HG03460 (cell line): ENCODE data around the gene IQCF2.
"Not testable (repeated sequence)": the region's sequence is repeated elsewhere in the genome, so short reads cannot be mapped to it uniquely, and the experiment has no call there.

Experiments used
- ATAC-seq: cut with Tn5 transposase; IDR thresholded peaks from one replicate; pipeline ENCODE4 v1.9.1; 2021; ENCODE audit not compliant: unreplicated experiment

Gene IQCF2

DNA sequence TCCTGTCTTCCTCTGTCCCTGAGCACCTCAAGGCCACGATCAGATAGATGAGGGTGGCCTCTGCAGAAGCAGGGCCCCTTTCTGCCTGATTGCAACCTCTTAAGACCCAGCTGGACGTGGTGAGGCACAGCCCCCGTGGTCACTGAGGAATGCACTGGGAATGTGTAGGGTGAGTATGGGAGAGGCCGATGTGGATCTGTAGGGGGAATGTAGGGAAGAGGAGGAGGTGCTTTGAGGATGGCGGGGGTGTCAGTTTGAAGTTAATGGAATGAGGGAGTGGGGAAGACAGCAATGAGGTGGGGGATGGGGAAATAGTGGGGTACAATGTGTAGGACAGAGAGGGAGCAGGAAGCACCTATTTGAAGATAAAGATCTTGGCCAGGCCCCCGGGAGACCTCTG, 14.8 kb downstream of the IQCF2 start:
- no peak for ATAC-seq

GRCh38 chr3:51879937-51880336, 18.5 kb downstream of the IQCF2 start:
- no peak for ATAC-seq

- no peak for ATAC-seq
Measured at GRCh38 chr3:51886447-51886846, 25.0 kb downstream of the IQCF2 start.

DNA sequence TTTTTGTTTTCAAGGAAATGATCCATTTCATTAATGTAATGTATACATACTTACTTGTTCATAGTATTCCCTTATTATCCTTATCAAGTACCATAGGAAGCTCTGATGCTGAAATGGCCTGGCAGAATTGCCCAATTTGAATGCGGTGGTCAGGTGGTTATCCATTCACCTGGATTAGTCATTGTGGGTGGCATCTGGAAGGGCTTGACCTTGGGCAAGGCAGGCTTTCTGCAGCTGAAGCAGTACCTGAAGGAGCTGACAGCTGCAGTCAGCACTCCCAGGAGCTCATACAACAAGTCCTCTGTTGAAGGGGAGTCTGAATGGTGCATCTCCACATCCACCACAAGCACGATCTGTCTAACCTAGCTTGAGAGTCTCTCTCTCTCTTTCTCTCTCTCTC, 26.2 kb downstream of the IQCF2 start:
- ATAC-seq = no peak

- ATAC-seq = no peak
Measured at GRCh38 chr3:51888463-51889105, 27.2 kb downstream of the IQCF2 start.

DNA sequence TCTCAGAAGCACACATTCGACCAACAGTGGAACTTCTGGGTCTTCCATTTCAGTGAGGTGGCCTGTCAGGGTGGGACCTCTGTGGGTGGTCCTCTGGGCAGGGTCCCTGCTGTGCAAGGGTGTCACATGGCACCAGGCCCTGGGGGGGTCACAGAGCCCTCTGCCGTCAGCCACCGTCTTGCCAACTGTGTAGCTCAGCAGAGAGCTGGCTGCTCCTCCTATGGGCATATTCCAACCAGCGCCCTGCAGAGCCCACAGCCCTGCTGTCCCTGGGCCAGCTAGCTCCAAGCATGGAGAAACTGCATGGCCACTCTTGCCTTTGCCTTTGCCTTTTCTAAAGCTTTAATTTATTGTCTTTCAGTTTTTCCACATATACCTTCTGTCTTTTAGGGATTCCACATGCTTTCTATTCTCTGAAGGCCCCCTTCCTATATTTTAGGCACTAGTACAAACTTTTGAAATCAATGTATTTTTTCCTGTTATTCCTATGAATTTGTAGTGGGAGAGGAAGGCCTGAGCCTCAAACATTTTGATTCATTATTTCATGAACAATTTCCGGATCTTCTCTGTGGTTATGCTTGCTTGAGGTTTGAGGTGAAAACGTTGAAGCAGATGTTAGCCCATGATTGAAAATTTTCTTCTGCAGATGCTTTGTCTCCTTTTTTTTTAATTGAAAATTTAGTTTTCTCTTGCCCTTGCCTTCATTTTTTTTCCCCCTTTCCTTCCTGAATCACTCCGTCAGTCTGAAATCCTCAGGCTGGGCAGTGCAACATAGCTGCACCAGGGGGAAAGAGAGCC, 30.0 kb downstream of the IQCF2 start:
- ATAC-seq = no peak

DNA sequence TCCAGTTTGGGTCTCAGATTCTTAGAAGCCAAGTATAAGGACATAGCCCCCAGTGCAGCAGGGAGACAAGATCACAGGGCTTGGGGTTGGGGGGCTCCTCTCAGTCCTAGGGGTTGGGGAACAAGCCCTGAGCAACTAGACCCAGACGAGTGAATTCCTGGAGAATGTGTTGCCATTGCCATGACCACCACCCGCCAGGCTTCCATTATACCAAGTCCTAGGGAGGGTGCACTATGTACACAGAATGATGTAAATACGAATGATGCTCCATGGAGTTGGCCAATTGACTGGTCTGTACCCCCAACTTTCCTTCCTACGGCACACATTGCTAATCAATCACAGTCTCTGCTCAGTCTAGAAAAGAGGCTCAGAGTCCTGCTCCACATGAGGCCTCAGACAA, 33.0 kb downstream of the IQCF2 start:
- no peak for ATAC-seq

GRCh38 chr3:51894939-51895338, 33.5 kb downstream of the IQCF2 start:
- ATAC-seq = no peak

DNA sequence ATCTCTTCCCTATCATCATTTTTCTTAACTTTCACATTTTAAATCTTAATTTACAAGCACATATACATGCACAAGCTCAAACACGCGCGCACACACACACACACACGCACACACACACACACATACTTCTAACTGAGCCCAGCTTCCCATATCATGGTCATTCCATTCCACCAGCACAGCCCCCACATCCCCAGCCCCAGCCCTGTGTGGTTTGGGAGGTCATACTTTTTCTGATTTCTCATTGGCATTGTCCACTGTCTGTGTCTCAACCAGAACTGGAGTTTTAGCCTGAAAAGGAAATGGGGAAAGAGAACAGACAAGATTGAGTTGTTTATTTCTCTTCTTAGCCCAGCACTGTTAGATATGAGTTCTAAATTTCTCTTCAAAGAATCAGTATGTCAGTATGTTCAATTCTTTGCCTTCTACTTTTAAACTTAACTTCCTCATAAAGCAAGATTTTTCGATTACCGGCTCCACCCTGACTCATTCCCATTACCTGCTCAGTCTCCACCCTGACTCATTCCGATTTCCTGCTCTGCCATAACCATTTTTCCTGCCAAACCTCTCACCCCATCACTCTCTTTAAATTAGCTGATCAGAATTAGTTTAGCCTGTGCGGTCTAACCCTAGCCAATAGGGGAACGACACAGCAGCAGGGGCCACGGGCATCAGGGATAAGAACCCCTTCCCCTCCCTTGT, 35.3 kb downstream of the IQCF2 start:
- no peak for ATAC-seq

DNA sequence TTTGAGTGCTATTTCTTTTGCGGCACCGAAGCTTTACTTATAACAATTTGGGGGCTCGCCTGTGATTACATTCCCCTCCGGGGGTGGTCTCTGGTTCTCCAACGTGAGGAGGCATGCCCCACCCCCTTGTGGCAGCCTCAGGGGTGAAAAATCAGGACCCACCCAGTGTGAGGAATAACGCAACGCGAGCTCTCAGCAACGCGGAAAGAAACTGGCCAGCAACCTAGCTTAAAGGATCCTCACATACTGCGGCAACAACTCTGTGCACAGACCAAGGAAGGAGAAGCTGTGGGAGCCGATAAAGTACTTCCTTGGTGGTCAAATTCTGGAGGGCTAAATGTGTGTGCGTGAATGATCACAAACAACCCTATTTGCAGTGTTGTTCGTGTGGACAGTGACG, 36.0 kb downstream of the IQCF2 start:
- ATAC-seq = no peak

DNA sequence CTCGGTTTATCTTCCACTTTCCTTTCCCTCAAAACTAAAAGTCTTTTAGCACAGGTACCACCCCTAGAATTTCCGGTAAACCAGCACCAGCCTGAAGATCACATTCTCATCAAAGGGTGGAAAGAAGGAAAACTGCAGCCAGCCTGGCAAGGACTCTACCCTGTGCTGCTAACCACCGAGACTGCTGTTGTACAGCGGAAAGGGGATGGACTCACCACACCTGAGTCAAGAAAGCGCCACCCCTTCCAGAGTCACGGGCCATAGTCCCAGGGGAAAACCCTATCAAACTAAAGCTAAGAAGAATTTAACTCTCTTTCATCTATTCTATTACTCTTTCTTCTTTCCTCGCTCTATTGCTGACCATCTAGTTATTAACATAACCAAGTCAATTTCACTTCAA, 38.6 kb downstream of the IQCF2 start:
- not testable (repeated sequence) for ATAC-seq

- ATAC-seq = not testable (repeated sequence)
Measured at GRCh38 chr3:51902361-51902760, 40.9 kb downstream of the IQCF2 start.

- no peak for ATAC-seq
Measured at GRCh38 chr3:51904034-51904823, 42.8 kb downstream of the IQCF2 start.

GRCh38 chr3:51908026-51908425, 46.6 kb downstream of the IQCF2 start:
- ATAC-seq = no peak
